DMS53 (cell line): ENCODE data around the gene LKAAEAR1.
A peak's percentile ranks its signal among the peaks of the same experiment; 100 is the strongest.
"Not testable (repeated sequence)": the region's sequence is repeated elsewhere in the genome, so short reads cannot be mapped to it uniquely, and the experiment has no call there.

ENCODE experiments used
- DNase-seq: peaks from one replicate; lab custom pipeline; 2025; lab: John Stamatoyannopoulos, UW

Gene LKAAEAR1

DNA sequence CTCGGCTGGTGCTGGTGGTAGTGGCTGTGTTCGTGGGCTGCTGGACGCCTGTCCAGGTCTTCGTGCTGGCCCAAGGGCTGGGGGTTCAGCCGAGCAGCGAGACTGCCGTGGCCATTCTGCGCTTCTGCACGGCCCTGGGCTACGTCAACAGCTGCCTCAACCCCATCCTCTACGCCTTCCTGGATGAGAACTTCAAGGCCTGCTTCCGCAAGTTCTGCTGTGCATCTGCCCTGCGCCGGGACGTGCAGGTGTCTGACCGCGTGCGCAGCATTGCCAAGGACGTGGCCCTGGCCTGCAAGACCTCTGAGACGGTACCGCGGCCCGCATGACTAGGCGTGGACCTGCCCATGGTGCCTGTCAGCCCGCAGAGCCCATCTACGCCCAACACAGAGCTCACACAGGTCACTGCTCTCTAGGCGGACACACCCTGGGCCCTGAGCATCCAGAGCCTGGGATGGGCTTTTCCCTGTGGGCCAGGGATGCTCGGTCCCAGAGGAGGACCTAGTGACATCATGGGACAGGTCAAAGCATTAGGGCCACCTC is 14.3 kb upstream of the LKAAEAR1 start:
- DNase-seq: no peak

DNA sequence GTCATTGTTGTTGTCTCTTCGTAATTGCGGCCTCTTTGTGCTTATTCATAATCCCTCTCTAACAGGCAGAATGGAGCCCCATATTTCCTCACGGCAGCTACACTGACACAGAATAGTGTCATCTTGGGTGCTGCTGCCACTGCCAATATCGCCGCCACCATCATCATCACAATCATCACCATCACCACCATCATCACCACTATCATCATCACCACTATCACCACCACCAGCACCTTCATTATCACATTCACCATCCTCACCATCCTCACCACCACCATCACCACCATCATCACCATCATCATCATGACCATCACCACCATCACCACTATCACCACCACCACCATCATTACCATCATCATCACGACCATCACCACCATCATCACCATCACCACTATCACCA is 12.3 kb upstream of the LKAAEAR1 start:
- DNase-seq: no peak

DNA sequence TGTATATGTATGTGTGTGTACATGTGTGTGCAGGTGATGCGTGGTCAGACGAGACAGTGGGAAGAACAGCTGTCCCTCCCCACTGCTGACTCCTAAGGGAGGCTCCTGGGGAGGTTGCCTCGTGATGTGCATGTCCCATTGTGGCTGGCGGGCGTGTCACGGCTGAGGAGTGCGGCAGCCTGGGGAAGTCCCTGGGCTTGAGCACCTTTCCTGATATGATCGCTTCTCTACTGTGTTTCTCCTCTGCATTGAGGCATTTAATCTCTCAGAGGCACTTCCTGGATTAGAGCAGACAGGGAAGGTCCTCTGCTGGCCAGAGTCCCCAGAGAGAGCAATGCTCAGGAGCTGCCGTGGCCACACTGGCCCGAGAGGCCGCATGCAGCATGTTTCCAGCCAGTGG is 11.7 kb upstream of the LKAAEAR1 start:
- peak; percentile 41 for DNase-seq

DNA sequence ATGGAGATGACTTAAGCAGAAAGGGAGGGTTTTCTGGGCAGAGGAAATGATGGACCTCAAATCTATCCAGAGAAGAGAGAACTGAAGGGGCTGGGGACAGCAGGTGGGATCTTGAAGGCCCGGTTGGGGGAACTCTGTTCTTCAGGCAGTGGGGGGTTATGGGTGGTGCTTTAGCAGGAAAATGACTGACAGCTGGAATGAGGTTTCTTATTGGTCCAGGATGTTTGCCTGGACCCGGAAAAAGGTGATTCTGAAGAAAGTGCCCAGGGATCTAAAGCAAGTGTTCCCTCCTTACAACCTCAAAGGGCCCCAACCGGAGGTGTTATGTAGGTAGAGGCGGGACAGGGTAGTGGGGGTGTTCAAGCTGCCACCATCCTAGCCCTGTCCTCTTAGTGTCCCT is 11.3 kb upstream of the LKAAEAR1 start:
- DNase-seq: no peak

DNA sequence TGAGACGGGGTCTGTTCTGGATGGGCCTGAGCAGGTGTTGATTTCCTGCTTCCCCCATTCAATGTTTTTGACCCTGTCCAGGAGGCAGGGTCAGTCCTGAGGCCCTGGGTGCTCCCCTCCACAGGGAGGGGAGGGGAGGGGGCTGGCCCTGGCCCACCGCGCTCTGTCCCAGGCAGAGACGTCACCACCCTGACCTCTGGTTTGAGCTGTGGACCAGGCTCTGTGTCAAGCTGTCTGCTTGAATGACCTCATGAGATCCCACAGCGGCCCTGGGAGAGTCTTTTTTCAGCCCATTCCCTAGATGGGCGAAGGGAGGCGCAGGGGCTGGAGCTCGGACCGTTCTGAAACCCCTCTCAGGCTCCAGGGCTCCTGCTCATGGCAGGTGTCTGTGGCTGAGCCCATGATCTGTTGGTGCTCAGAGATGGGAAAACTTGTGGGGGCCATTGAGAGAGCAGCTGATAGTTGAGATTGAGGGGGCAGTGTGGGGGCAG is 8.9 kb upstream of the LKAAEAR1 start:
- DNase-seq: peak; percentile 76

DNA sequence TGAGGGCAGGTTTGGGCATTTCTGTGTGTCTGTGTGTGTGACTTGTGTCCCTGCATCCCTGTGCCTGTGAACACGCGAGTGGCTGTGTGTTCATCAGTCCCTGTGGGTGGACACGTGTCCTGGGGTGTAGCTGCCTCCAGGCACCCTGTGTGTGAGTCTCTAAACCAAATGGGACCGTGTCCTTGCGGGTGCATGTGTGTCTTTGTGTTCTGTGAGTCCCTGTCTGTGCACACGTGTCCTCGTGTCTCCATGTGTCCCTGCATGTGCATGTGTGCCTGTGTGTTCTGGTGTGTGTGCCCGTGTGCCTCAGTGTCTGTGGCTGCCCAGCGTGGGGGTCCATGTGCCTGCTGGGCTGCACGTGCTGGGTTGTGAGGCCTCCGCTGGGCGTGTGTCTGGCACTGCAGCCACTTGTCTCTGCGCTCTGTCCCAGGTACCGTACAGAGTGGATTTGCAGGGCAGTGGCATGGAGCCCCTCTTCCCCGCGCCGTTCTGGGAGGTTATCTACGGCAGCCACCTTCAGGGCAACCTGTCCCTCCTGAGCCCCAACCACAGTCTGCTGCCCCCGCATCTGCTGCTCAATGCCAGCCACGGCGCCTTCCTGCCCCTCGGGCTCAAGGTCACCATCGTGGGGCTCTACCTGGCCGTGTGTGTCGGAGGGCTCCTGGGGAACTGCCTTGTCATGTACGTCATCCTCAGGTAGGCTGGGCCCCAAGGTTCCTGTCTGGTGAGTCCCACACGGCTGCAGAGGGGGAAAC is 8.2 kb upstream of the LKAAEAR1 start:
- peak; percentile 61 for DNase-seq

DNA sequence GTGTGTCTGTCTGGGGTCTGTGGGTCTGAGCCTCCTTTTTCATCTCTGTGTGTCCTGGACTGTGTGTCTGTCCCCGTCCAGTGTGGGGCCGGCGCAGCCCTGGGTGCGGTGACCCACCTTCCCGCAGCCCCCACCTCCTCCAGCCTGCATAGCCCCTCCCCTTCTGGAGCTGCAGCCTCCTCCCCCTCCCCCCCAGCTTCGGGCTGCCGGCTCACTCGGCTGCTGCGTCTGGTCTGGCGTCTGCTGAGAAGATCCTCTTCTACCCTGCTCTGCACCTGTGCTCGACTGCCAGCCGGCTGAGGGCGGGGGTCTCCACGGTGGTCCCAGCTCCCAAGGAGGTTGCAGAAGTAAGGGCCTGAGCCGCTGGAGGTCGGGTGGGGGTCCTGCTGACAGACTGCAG is 7.6 kb upstream of the LKAAEAR1 start:
- DNase-seq: peak; percentile 35

DNA sequence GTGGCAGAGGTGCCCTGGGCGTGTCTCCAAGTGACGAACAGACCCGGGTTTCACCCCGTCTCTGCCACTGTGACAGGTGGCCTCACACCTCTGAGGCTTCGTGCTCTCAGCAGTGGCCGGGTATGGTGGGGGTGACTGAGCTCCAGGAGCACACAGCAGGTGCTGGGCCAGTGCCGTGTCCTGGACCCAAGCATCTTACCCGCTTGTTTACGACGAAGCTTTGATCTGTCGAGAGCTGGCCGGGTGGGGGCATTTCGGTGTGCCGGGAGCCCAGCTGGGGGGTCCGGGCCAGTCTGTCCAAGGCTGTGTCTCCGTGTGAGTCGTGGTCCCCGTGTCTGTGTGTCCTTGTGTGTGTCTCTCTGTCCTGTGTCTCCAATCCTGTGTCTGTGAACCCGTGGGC is 7.1 kb upstream of the LKAAEAR1 start:
- no peak for DNase-seq

DNA sequence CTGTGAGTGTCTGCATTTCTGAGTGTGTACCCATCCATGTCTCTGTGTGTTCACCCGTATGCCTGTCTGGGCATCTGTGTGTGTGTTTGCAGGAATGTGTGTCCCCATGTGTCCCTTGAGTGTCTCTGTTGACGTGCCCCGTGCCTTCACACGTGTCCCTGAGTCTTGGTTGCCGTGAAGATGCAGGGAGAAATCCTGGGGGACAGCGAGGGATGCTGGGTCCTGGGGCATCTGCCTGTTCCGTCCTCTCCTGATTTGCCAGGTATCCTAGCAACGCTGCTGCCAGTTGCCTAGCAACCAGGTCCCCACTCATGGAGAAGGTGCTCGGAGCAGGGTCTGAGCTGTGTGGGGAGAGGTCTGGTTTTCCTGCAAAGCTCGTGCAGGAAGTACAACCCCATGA is 6.0 kb upstream of the LKAAEAR1 start:
- peak; percentile 65 for DNase-seq

DNA sequence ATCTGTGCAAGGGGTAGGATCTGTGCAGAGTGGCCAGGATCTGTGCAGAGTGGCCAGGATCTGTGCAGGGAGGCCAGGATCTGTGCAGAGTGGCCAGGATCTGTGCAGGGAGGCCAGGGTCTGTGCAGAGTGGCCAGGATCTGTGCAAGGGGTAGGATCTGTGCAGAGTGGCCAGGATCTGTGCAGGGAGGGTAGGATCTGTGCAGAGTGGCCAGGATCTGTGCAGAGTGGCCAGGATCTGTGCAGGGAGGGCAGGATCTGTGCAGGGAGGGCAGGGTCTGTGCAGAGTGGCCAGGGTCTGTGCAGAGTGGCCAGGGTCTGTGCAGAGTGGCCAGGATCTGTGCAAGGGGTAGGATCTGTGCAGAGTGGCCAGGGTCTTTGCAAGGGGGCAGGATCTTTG is 4.4 kb upstream of the LKAAEAR1 start:
- DNase-seq: not testable (repeated sequence)

DNA sequence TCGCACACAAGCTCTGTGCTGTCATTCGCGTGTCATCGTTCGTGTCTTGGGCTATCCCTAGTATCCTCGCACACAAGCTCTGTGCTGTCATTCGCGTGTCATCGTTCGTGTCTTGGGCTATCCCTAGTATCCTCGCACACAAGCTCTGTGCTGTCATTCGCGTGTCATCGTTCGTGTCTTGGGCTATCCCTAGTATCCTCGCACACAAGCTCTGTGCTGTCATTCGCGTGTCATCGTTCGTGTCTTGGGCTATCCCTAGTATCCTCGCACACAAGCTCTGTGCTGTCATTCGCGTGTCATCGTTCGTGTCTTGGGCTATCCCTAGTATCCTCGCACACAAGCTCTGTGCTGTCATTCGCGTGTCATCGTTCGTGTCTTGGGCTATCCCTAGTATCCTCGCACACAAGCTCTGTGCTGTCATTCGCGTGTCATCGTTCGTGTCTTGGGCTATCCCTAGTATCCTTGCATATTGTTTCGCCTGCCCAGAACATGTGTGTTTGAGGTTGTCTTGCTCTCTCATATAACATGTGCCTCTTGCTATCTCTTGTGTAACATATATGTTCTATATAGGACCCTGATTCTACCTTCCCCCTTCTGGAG is 3.1 kb upstream of the LKAAEAR1 start:
- DNase-seq: not testable (repeated sequence)

DNA sequence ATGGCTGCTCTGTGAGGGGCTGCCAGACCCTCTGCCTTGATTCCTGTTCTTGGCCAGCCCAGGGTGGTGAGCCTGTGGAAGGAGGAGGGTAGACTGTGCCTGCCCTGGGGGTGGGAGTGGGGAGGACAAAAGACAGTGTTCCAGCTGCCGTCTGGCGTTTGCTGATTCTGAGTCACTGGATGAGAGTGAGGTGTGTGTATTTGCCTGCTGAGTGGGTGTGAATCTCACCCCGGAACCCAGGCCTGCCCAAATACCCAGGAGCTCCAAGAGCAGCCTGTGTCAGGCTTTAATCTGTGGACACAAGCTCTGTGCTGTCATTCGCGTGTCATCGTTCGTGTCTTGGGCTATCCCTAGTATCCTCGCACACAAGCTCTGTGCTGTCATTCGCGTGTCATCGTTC is 2.6 kb upstream of the LKAAEAR1 start:
- peak; percentile 61 for DNase-seq

DNA sequence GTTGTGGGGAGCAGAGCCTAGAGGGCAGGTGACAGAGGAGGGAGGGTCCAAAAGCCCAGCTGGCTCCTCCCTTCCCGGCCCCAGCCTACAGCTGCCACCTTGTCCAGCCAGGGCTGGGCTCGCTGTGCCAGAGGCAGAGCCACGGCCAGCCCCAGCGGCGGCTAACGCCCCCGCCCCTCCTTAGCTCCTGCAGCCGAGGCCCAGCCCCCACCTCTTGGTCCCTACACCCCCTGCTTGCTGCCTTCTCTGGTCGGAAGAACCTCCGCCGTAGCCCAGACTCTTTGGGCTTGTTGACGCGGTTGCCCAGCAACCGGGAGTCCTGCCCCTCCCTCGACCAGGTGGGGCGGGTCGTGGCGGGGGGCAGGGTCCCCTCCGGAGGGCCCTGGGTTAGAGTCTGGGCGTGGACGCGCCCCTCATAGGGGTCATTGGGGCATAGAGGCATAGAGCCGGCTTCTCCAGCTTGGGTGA is 521 bp upstream of the LKAAEAR1 start:
- peak; percentile 75 for DNase-seq

DNA sequence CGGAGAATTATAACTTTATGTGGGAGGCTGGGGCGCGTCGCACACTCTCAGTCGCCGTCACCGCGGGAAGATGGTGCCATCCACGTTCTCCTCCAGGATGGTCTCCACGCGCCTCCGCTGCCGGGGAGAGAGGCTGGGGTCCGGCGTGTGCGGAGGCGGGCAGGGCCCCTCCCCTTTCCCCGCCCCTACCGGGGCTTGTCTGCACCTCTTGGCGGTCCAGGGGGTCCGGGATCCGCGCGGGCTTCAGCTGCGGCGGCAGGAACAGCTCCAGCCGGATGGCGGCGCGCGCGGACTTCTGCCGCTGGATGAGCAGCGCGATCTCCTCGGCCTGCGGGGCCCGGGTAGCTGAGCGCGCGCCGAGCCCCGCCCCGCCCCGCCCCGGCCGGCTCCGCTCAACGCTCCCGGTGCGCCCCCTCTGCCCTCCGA is 807 bp downstream of the LKAAEAR1 start:
- DNase-seq: peak; percentile 90

DNA sequence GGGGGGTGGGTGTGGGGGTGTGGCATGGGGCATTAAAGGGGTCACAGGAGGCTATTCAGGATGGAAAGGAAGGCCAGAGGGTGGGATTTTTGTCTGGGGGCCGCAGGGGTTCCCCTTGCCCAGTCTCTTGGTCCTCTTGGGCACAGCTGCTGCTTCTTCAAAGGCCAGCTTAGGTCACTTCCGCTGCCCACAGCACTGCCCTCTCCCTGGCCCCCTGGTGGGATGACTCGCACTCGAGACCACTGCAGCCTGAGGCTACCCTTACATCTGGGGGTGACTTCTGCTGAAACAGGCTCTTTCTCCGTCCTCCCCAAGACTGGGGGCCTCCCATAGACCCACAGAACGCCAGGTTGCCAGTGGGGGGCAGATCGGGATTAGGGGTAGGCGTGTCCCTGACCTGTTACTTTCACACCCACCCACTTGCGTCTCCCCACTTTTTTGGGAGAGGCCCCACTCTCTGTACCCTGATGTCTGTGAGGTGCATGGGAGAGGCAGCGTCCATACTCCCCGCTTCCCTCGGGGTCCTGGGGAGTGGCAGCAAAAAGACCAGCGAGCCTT is 1.3 kb downstream of the LKAAEAR1 start:
- DNase-seq: no peak

DNA sequence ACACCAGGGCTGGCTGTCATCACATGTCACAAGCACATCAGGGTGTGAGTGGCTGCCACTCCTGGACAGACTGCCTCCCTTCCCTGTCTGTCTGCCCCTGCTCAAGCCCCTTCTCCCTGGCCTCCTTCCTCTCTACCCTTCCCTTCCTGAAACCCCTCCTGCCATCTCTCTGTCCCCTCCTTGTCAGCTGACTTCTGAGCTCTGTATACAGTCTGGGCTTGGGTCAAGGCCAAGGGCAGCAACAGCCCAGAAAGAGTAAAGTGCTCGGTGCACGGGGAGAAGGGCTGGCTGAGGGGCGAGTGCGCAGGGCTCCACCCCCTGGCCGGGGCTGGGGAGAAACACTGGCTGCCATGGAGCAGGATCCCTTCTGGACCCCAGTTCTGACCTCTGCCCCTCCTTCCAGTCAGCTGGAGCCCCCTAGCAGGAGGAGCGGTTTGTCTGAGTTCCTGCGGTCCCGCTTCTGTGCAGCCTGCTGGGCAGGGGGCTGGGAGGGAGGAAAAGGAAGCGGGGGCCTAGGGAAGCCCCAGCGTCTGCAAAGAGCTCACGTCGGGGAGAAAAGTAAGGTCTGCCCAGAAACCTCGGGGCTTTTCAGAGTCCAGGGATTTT is 2.0 kb downstream of the LKAAEAR1 start:
- no peak for DNase-seq

DNA sequence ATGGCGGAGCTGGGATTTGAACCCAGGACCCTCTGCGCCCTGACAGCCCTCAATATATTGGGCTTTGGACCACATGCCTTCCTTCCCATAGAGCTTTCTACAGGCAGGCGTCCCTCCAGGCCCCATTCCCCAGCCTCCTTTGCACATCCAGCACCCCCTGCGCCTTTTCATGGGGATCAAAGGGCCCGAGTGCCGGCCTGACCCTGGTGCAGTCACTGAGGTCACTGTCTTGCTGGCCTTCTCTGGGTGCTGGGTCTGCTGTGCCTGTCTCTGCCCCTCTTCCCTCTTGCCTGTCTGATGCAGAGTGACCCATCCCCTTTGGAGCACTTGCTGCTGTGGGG is 2.6 kb downstream of the LKAAEAR1 start:
- no peak for DNase-seq

DNA sequence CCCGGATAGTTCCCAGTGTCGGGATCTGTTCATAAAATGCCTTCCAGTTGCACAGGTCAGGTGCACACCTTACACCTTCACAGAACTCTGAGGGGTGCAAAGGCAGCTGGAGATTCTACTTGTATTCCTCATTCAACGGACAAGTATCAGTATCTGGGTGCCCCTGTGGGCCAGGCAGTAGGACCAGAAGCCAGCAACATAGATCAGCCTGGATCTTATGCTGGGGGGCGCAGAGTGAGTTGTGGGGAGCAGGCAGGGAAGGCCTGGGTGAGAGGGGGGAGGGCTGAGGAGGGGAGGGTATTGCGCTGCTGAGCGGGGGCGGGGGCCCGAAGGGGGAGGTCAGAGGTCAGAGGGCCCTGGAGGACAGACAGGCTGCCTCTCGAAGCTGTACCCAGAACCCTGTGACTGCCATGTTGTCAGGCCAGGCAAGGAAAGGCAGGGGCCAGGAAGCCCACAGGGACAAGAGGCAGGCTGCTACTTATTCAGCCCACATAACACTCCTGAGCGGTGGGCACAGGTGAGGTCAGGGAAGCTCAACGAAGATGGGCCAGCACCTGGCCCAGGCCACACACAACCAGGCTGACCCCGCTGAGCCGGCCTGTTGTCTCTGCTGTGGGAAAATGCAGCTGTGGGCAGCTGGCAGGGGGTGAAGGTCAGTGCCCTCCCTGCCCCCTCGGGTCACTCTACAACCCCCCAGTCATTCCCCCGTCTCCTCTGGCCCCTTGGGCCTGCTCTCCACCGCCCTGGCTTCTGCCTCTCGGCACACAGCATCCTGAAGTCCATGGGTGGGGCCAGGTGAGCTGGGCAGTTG is 3.2 kb downstream of the LKAAEAR1 start:
- peak; percentile 51 for DNase-seq

DNA sequence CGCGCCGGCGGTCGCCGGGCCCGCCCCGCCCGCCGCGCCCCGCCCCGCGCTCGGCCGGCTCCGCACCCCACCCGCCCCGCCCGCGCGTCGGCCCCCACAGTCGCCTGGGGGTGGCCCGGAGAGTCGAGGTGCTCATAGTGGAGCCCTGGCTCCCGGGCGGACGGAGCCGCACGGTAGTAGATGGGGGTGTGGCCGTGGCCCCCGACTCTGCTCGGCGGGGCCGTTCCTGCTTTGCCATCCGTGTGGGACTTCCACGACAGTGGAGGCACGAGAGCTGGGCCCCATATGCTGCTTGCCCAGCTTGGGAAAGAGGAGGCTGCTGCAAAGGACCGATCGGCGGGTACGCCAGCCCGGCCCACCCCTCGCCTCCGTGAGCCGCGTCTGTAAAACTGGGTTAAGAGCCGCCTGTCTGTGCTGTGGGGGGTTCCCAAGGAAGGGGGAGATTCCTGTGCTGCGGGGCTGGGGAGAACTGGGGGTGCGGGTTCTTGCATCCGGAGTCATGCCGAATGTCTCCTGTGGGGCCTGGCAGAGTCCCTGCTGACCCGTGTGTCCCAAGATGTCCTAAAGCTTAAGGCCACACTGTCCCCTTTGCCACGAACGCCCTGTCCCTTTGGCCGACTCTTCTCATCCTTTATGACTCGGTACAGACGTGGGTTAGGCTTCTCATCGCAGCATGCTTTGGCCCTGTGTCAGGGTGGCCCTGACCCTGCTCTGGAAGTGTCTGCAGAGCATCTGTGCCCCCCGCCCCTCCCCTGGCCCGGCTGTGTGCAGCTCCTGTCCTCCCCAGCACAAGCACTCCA is 4.0 kb downstream of the LKAAEAR1 start, which contains the start of gene OPRL1:
Gene OPRL1 (plus strand): TSS at position 70 of the 800 bp plus-strand sequence. CDS start 12,639 bp downstream, outside the sequence.
- DNase-seq: peak; percentile 71

DNA sequence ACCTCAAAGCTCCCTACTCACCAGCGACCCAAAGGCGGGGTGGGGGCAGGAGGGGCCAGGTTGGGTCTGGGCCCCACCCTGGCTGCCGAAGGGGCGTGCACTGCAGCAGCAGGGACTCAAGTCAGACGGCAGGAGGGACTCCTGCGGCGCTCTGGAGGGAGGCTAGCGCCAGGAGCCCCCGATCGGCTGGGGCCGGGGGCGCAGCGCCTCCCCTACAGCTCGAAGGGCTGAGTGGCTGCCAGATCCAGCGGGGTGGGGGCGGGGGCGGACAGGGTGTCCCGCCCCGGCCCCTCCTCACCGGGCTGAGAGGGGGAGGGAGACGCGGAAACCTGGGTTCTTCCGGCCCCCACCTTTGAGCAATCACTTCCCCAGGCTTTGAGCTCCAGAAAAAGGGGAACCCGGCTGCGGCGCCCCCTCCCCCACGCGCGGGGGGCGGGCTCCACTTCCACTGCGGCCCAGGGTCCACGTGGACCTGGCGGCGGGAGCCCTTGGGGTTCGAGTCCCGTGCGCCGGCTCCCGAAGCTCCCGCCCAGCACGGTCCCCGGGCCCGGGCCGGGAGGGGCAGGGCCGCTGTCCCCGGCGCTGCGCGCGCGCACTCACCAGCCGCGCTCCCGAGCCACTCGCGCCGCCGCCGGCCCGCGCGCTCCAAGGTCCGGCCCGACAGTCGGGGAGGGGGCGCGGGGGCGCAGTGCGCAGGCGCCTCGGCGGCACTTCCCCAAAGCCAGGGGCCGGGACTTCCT is 4.8 kb downstream of the LKAAEAR1 start, which contains the start of gene RGS19:
Gene RGS19 (minus strand): TSS at position 246 of the 740 bp plus-strand sequence. CDS start 2,632 bp downstream, outside the sequence.
- DNase-seq: peak; percentile 87
